NCI-H1092 treated with DMSO at 0.1 percent for 48 hours (cell line): ENCODE data around the gene SYPL1.
"Not testable (repeated sequence)": the region's sequence is repeated elsewhere in the genome, so short reads cannot be mapped to it uniquely, and the experiment has no call there.

ENCODE experiments used
- DNase-seq: peaks from one replicate; lab custom pipeline; 2025; lab: John Stamatoyannopoulos, UW

Gene SYPL1

GRCh38 chr7:106112118-106112971 lies at the start of gene SYPL1:
SYPL1 (minus strand) TSS chr7:106112312; CDS start chr7:106112208, 104 bp downstream.
- peak; percentile 92 for DNase-seq

DNA sequence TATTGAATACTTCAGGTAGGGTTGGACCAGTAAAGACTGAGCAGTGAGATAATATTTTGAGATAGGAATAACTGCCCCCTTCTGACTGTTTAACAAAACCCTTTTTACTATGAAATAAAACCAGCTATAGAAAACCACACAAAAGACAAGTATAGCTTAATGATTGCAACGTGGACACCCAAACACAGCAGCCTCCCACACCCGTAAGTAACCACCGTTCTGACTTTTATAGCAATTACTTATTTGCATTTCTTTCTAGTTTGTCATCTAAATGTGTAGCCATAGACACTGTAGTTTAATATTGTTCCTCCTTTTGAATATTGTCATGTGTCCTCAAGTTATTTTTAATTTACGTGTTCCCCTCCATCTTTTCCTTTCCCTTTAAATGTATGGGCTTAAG lies 42.9 kb upstream of the SYPL1 start:
- DNase-seq, result no peak

DNA sequence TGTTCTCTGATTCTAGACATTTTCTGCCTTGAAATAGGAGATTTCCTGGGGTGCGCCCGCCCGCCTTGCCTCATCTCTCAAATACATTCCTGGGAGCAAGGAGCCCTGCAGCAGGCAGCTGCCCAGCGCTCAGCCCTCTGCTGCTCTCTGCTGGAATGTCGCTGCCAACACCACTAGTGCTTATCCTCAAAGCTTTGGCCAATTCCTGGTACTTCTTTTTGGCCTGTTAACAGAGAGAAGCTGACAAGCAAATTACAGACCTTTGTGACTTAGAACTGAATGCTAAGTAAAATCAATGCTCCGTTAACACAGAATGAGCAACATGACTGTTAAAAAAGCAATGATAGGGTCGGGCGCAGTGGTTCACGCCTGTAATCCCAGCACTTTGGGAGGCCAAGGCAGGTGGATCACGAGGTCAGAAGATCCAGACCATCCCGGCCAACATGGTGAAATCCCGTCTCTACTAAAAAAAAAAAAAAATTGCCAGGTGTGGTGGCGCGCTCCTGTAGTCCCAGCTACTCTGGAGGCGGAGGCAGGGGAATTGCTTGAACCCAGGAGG lies 41.9 kb upstream of the SYPL1 start:
- DNase-seq, result peak; percentile 84

DNA sequence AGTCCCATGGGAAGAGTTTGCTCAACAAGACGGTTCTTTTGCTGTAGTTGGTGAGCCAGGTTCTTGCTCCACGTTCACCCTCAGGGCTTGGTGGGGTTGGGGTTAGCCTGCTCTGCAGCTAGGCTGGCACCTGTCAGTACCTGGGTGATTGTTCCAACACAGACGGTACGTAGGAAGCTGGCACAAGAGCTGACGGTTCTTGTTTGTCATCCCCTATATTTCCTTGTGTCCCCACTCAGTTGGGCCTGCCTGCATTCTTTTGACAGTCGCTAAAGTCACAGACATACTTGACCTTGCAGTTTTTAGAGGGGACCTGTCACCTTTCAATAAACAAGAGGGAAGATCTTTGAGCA lies 40.2 kb upstream of the SYPL1 start:
- no peak for DNase-seq

DNA sequence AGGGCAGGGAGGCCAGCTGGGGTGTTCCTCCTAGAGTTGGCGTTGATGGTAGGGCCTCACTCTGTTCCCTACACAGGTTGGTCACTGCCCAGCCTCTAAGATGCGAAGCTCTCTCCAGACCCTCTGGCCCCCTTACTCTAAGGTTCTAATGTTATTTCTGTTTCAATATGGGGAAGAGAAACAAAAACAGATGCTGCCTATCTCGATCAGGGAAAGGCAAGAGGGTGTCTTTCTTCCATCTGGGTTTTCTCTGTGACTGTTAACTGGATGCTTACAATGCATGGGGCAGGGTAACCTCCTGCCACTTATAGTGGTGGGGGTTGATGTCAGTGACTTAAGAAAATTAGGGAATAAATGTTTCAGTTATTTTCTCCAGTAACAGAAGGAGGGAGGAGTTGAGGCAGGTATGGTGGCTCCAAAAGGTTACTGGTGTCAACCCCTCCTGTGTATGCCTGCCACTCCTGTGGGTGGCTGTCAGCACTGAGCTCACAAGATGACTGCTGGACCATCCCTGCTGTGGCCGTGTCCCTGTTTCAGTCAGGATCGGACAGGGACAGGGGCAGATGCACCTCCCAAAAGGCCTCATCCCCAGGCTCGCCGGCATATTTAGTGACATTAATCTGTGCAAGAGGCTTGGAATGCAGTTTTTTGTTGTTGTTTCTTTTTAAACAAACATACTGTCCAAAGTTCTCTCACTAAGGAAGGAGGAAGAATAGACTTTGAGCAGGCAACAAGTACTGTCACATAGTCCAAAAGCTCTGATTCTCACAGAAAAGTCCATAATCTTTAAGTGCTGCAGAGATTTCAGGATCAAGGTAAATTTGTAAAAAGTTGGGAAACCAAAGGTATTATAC lies 39.6 kb upstream of the SYPL1 start:
- DNase-seq, result no peak

GRCh38 chr7:106143711-106144337 lies 31.7 kb upstream of the SYPL1 start:
- DNase-seq, result no peak

DNA sequence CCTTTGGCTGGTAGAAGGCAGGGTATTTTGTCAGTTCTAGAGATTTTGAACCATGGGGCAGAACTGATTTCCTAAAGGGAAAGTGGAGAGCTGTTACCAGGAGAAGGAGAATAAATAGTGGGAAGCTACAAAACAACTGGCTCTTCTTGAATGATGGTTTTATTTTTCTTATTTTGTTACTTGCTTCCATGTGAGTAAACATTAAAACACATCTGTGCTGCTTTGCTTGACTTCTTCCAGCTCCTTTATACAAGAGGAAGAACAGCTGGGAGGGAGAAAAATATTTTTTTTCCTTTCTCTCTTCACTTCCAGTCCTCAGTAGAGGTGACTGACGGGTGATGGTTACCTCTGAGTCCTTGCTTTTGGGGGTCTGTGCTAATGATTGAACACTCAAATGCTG lies 30.0 kb upstream of the SYPL1 start:
- no peak for DNase-seq

DNA sequence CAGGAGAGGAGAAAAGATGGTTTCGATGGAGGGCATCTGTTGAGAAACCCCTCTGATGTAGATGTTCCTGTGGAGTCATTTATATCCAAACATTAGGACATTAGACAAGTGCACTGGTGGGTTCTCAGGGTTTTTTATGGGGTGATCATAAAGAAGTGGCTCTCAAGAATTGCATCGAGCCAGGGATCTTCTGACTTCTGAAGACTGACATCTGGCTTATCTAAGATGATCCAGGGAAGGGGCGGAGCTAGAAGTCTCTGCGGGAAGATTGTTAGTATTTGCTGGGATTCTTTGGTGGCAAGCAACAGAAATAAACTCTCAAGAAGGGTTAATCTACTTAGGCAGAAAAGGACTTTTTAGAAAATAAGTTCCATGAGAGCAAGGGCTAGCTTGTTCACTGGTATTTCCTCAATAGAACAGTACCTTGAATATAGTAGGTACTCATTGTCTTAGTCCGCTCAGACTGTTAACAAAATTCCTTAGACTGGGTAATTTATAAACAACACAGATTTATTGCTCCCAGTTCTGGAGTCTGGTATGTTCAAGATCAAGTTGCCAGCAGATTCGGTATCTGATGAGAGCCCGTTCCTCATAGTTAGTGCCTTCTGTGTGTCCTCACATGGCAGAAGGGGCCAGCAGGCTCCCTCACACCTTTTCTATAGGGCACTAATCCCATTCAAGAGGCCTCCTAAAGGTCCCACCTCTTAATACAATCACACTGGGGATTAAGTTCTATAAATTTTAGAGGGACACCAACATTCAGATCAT lies 28.5 kb upstream of the SYPL1 start:
- no peak for DNase-seq

DNA sequence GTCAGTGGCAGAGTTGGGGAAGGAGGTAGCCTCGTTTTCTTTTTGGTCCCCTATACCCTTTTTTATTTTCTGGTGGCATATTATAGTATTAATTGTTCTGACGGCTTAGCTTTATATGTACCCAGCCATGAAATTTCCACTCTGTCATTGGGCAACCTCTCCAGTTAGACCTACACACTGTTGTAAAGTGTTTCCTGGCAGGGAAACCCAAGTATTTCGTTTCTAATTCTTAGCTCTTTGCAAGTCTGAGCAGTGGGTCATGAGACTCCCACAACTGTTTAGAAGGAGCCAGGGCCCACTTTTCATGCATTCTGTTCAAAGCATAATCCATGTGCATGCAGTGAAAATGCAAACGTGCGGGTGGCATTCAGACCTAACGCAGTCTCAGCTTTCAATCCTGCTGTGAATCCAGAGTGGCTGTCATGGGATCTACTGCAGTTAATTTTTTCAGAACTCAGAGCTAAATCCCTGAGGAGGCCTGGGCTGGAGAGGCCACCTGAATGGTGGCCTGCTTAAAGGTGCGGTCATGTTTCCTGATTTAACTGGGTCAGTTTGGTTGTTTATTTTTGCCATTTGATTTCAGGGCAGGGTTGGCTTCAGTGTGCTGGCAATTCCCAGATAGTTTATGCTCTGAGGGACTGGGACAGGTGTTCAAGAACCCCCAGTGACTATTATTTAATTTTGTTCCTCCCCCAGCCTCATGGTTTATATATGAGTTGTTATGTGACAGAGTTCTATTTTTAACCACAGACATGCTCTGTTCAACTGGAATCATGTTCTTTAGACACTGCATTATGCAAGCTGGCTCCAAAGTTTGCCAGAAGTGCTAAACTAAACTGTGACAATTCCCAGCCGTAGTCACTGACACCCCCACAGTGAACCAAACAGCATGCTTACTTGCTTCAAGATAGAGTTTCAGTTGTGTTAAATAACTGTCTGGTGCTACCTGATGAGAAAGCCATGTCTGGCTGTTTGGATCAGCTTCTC lies 27.4 kb upstream of the SYPL1 start:
- DNase-seq, result no peak

DNA sequence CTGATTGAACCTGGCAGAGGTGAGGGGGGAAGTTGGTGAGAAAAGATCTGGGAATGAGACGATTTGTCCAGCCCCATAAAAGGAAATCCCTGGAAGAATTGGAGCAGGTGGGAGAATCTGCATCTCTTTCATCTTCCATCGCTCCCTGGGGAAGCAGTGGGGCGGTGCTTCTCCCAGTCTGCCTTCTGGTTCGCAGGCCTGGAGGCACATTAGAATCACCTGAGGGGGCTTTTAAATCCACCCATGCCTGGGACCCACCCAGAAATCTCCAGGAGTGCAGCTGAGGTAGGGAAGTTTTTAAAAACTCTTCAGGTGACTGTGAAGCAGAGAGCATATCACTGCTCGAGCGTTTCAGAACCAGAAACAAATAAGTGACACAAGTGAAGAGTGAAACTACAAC lies 26.7 kb upstream of the SYPL1 start:
- DNase-seq, result no peak

GRCh38 chr7:106138181-106138580 lies 26.1 kb upstream of the SYPL1 start:
- not testable (repeated sequence) for DNase-seq

- no peak for DNase-seq
Observed at GRCh38 chr7:106134241-106134640, 22.1 kb upstream of the SYPL1 start.

DNA sequence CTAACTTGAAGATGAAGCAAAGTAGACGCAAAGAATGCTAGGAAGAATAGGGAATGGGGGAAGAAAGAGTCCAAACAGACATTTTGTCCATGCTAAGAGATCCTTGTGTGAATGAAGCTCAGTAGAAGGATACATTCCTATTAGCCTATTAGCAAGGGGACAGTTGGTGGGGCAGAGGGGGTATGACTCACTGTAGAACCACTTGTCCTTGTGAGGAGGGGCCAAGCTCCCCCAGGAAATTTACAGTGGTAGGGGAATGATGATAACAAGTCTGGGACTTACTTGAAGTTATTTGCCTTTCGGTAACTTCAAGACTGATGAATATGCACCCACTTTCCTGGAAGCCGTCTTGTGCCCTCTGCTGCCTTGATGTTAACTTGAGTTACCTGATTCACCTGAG lies 17.2 kb upstream of the SYPL1 start:
- no peak for DNase-seq

GRCh38 chr7:106128836-106129235 lies 16.7 kb upstream of the SYPL1 start:
- no peak for DNase-seq

- DNase-seq, result no peak
Observed at GRCh38 chr7:106127984-106128780, 16.1 kb upstream of the SYPL1 start.

DNA sequence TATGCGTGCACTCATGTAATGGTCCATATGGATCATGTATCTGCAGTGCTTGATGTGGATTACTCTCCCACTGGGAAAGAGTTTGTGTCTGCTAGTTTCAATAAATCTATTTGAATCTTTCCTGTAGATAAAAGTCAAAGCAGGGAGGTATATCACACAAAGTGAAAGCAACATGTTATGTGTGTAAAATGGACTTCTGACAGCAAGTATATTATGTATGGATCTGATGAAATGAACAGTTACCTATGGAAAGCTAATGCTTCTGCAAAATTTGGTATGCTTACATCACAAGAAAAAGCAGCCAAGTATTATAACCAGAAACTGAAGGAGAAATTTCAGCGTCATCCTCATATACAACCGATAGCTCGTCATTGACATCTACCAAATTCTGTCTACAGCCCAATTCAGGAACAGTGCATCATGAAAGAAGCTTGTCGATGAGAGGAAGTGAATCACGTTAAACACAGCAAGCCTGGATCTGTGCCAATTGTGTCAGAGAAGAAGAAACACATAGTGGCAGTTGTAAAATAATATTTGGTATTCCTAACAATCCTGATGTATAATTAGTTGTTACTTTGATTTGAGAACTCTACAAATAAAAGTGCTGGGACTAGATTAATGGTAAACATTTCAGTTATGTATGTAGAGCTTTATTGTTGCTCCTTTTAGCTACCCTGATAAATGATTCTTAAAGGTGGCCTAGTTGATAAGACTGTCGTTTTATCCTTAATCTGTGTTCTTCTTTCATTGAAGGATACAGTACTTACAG lies 14.2 kb upstream of the SYPL1 start:
- no peak for DNase-seq

DNA sequence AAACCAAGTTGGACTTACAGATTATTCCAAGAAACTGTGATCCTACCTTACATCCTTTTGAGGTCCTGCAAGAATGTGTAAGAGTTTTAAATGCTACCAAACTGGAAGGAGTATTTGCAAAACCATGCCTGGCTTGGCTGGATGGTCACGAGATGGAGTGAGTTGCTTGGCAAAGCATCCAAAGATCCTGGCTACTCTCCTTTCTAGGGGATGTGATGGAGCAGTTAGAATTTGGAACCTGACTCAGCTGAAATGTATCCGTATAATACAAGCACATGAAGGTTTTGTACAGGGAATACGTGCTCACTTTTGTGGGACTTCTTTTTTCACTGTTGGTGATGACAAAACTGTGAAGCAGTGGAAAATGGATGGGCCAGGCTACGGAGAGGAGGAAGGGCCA lies 13.3 kb upstream of the SYPL1 start:
- no peak for DNase-seq

GRCh38 chr7:106124186-106124585 lies 12.1 kb upstream of the SYPL1 start:
- DNase-seq, result no peak

GRCh38 chr7:106122713-106123112 lies 10.6 kb upstream of the SYPL1 start:
- no peak for DNase-seq
